ENCODE data around the gene RAI14.
"Not testable (repeated sequence)": the region's sequence is repeated elsewhere in the genome, so short reads cannot be mapped to it uniquely, and the experiment has no call there.

Gene RAI14

GRCh38 chr5:34701442-34701841, 45.3 kb downstream of the RAI14 start:
- not testable (repeated sequence) for DNase-seq

- no peak for DNase-seq
Measured at GRCh38 chr5:34703767-34704713, 47.9 kb downstream of the RAI14 start.

GRCh38 chr5:34706084-34706483, 50.0 kb downstream of the RAI14 start:
- no peak for DNase-seq

GRCh38 chr5:34707451-34708107, 51.5 kb downstream of the RAI14 start:
- no peak for DNase-seq

- DNase-seq, result no peak
Measured at GRCh38 chr5:34708777-34709176, 52.6 kb downstream of the RAI14 start.

- DNase-seq, result no peak
Measured at GRCh38 chr5:34709861-34710673, 53.9 kb downstream of the RAI14 start.

- DNase-seq, result no peak
Measured at GRCh38 chr5:34712565-34712964, 56.4 kb downstream of the RAI14 start.

- DNase-seq, result no peak
Measured at GRCh38 chr5:34715711-34716110, 59.6 kb downstream of the RAI14 start.

- DNase-seq, result no peak
Measured at GRCh38 chr5:34716986-34717385, 60.9 kb downstream of the RAI14 start.

GRCh38 chr5:34717426-34718327, 61.5 kb downstream of the RAI14 start:
- DNase-seq, result peak; percentile 65

GRCh38 chr5:34718516-34718915, 62.4 kb downstream of the RAI14 start:
- no peak for DNase-seq

- no peak for DNase-seq
Measured at GRCh38 chr5:34719029-34719428, 62.9 kb downstream of the RAI14 start.

GRCh38 chr5:34721327-34721726, 65.2 kb downstream of the RAI14 start:
- no peak for DNase-seq

GRCh38 chr5:34722183-34722582, 66.1 kb downstream of the RAI14 start:
- no peak for DNase-seq

GRCh38 chr5:34724741-34725140, 68.6 kb downstream of the RAI14 start:
- no peak for DNase-seq

- DNase-seq, result not testable (repeated sequence)
Measured at GRCh38 chr5:34727166-34727749, 71.1 kb downstream of the RAI14 start.

GRCh38 chr5:34728236-34728635, 72.1 kb downstream of the RAI14 start:
- no peak for DNase-seq

GRCh38 chr5:34731435-34732232, 75.5 kb downstream of the RAI14 start:
- no peak for DNase-seq

GRCh38 chr5:34734326-34734725, 78.2 kb downstream of the RAI14 start:
- DNase-seq, result no peak

GRCh38 chr5:34735491-34736426, 79.6 kb downstream of the RAI14 start:
- no peak for DNase-seq
